ENCODE results near the gene MDN1.
"Not testable (repeated sequence)": the region's sequence is repeated elsewhere in the genome, so short reads cannot be mapped to it uniquely, and the experiment has no call there.

DNA sequence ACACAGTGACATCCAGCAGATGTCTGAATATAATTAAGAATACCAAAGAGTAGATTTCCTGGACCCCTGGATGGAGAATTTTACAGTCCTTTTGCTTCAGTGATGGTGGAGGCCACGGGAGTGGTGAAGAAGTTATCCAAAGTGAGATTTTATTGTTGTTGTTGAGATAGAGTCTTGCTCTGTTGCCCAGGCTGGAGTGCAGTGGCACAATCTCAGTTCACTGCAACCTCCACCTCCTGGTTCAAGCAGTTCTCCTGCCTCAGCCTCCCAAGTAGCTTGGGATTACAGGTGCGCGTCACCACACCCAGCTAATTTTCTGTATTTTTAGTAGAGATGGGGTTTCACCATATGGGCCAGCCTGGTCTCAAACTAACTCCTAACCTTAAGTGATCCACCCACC is 178.0 kb downstream of the MDN1 start:
- not testable (repeated sequence) for TF ChIP-seq EZH2phosphoT487 (IDR thresholded peaks at IDR 0.05; ENCODE audit: borderline replicate concordance, low read depth, low read length)
- TF ChIP-seq, protein P1, sequence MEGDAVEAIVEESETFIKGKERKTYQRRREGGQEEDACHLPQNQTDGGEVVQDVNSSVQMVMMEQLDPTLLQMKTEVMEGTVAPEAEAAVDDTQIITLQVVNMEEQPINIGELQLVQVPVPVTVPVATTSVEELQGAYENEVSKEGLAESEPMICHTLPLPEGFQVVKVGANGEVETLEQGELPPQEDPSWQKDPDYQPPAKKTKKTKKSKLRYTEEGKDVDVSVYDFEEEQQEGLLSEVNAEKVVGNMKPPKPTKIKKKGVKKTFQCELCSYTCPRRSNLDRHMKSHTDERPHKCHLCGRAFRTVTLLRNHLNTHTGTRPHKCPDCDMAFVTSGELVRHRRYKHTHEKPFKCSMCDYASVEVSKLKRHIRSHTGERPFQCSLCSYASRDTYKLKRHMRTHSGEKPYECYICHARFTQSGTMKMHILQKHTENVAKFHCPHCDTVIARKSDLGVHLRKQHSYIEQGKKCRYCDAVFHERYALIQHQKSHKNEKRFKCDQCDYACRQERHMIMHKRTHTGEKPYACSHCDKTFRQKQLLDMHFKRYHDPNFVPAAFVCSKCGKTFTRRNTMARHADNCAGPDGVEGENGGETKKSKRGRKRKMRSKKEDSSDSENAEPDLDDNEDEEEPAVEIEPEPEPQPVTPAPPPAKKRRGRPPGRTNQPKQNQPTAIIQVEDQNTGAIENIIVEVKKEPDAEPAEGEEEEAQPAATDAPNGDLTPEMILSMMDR (conservative IDR thresholded peaks at IDR 0.05; ENCODE audit: low read length) = not testable (repeated sequence)

All from OCI-LY7 (cell line).